ENCODE results near the gene RSKR.
"Not testable (repeated sequence)": the region's sequence is repeated elsewhere in the genome, so short reads cannot be mapped to it uniquely, and the experiment has no call there.

Gene RSKR

DNA sequence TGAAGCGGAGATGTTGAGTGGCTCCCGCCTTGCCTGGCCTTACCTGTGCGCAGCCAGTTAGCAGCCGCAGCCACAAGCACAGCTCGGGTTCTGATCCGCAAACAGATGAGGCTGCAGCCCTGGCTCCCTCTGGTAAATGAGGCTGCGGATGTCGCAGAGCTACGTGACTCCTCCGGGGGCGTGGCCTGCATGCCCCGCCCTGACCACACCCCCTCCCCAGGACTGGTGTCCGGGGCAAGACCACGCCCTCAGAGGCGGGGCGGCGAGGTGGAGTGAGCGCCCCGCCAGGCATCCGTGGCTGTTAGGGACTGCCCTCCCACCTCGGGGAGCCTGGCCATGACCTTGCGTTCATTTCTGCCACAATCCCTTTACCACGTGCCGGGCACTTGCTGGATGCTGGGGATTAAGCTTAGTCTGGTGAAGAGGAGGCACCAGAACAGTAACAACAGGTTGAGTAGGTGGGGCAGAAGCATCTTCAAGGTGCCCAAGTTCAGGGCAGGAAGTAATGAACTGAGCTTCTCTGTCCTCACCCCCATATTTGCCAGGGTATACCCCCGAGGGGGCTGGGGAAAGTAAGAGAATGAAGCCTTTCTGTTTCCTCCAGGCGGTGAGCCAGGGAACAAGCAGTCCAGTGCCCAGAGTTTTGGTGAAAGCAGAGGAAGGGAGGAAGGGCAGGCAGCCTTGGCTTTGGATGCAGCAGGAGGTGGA is 37.1 kb downstream of the RSKR start, which contains the start of gene ALDOC:
Gene ALDOC (minus strand): TSS at position 138 of the 708 bp plus-strand sequence. CDS start 1,363 bp downstream, outside the sequence.
- peak; percentile 37 for DNase-seq

DNA sequence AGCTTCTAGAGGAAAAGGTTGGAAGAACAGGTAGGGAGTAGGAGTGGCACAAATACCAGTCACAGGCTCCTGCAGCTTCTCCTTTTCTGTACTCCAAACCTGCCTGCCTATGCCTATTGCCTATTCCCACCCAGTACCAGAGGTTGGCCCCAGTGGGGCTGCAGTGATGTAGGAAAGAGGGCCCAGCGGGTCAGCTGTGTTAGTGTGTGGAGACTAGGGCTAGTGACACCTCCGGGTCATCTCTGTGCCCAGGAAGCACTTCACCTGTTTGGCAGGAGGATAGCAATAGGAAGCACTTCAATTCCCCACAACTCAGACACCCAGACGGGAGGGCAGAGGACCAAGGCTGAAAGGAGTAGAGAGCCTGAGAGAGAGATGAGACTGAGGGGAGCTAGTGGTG is 38.0 kb downstream of the RSKR start:
- not testable (repeated sequence) for DNase-seq

DNA sequence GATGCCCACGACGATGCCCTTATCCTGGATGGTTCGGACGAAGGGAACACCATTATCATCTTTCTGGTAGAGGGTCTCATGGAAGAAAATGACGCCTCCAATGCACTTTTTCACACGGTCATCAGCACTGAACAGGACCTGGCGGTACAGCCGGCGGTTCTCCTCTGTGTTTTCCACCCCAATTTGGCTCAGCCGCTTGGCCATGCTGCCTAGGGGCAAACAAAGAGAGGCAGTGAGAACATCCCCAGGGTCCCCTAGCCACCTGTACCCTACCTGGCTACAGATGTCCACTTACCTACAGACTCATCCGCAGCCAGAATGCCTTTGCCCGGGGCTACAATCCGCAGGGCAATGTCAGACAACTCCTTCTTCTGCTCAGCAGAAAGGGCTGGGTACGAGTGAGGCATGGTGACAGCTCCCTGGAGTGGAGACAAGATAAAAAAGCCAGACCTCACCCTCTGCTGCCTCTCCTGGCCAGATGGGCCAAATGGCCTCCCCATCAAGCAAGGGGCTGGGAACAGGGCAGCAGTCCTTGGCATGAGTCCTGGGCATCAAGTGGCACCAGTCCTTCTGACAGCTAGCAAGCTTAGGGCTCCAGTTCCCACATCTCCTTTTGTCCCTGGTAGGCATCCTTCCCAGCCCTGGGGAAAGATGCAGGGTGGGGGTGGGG is 38.7 kb downstream of the RSKR start:
- DNase-seq = no peak

DNA sequence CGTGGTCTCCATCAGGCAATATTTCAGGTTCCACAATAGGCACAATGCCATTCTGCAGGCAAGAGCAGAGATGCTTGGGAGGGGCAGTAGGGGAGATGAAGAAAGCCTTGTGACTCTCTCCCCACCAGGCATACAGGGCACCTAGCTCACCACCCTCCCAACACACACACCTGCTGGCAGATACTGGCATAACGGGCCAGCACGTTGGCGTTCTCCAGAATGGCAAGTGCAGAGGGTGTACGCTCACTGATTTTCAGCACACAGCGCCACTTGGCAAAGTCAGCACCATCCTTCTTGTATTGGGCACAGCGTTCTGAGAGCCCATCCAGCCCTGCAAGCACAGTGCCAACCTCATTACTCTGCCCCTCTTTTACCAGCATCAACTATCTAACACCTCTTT is 39.5 kb downstream of the RSKR start:
- DNase-seq = no peak

DNA sequence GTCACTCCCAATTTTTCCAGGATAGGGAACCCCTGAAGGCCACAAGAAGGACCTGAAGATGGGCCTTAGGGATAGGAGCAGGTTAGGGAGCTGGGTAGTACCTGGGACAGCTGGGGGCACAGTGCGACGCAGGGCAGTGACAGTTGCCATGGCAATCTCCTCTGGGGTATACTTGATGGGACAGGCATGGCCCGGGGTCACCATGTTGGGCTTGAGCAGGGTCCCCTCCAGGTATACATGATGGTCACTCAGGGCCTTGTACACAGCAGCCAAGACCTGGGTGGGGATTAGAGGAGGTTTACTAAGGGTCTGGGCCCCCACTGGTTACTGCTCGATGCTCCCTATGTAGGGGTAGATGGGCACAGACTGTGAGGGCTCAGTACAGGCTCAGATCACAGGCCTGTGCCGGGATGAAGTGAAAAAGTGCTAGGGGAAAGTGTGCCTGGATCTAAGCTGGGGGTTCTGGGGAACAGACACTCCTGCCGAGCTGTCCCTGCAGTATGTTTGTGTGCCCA is 40.0 kb downstream of the RSKR start:
- no peak for DNase-seq

DNA sequence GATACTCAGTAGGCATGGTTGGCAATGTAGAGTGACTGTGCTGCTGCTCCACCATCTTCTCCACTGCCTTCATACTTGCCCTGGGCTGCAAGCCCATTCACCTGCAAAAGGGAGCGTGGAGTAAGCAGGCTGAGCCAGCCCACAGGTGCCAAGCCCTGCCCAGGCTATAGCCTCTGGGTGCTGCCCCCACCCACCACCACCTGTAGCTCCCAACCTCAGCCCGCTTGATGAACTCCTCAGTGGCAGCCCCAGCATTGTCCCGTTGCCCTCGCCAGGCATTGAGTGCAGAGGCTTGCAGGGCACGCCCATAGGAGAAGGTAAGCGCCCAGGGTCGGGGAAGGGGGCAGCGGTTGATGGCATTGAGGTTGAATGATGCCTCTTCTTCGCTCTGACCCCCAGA is 40.5 kb downstream of the RSKR start:
- no peak for DNase-seq

DNA sequence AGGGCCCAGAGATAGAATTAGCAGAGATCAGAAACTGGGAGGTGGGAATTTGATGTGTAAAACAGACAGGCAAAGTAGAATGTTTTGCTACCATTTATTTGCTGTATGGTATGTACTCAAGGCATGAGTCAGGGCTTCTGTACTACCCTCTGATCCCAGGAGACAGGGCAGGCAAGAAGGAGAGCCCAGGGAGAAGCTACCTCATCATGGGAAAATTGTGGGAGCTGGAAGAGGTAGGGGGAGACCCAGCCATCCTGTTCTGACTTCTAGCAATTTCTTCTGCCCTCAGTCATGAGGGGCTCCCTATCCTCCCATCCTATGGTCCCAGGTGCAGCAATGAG is 41.0 kb downstream of the RSKR start:
- no peak for DNase-seq

DNA sequence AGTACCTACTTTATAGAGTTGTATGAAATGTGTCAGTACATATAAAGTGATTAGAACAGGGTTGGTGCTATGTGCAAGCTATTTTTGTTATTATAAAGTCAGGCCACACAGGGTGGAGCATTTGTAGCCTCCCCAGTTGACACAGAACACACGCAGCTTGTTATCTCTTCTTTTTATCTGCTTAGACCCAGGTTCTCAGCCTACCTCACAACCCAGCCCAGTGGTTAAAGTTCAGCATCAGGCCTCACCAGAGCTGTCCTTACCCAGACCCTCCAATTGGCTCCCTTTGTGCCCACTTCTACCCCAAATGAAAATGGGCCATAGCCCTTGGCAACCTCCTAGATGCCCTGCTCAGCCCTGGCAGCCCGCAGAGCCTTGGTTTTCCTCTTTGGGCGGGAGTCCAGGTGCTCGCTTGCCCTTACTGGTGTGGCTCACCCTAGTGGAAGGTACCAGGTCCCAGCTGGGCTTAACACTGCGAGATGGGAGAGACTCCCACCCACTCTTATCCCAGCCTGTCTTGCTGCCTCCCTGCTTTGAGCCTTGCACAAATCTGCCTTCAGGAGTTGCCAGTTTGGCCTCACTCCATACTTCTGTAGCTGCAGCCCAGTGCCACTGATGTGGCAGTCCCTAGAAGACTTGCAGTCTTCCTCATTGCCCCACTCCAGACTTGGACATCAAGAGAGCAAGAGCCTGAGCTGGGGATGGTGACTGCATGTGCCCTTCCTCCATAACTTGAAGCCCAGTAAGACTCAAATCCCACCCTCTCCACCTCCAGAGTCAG is 41.5 kb downstream of the RSKR start:
- DNase-seq = no peak

DNA sequence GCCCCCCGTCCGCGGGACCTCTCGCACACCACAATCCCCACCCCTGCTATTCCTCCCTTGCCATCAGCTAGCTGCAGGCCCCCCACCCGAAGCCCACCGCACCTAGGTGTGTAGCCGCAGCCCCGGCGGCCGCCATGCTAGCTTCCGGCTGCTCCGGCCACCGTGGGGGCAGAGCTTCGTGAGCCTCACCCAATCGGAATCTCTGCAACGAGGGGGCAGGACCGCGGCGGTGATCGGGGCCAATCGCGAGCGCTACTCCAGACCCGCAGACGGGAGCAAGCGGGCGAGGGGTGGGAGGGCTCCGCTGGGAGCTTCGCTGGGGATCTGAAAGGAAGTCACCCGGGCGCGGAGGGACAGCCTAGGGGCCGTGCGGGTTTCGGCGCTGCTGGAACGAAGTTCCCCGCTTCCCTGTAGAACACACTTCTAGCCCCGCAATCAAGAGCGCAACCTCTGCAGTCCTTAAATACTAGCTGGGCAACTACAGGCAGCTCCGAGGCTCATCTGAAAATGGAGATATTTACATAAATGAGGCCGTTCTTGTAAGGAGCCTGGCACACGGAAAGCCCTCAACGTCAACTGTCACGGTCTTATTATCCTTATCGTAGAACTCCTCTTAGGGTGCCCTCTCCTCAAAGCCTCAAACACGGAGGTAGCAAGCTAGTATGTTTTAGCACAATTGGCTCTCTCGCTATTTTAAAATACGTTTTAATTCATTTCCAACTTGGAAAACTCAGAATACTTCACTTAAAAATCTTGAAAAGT is 42.4 kb downstream of the RSKR start, which contains the start of gene PIGS:
Gene PIGS (minus strand): TSS at position 164 of the 762 bp plus-strand sequence. CDS start 28 bp downstream, at position 136.
- DNase-seq = peak; percentile 91

DNA sequence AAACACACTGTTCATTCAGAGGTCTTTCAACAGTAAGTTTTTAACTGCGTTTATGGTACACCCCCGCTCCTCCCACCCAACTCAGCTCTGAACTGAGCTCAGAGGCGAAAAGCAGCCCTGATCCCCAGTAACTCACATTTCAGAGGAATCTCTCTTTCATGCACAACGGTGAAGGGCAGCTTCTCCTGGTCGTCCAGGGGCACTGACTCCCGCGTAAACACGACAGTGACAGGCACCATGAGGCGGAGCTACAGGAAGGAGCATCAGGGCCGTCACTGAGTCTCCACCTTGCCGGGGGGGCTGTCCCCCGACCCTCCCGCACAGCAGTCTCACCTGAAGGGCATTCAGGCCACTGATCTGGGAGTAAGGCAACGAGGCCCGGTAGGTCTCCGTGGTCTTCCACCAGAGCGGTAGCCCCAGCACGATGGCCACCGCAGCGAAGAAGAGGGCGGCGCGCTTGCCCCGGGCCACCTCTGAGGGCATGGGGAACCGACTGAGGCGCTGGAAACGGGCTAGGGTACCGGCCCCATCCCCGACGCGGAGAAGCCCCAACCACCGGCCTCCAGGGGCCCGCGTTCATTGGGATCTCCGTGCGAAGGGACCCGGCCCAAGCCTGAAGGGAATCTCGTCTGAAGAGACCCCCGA is 43.1 kb downstream of the RSKR start:
- peak; percentile 43 for DNase-seq

DNA sequence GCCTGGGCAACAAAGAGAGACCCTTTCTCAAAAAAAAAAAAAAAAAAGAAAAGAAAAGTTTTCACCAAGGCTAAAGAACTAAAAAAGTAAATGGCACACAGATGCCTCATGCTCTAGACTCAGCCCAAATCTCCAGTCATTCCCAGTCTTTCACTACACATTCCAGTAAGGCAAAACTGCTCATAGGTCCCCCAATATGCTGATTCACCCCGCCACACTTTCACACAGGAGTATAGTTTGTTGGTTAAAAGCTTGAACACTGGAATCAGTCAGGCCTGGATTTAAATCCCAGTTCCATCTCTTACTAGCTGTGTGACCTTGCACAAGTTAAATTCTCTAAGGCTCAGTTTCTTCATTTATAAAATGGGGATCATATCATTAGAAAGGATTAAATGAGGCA is 44.5 kb downstream of the RSKR start:
- DNase-seq = no peak

DNA sequence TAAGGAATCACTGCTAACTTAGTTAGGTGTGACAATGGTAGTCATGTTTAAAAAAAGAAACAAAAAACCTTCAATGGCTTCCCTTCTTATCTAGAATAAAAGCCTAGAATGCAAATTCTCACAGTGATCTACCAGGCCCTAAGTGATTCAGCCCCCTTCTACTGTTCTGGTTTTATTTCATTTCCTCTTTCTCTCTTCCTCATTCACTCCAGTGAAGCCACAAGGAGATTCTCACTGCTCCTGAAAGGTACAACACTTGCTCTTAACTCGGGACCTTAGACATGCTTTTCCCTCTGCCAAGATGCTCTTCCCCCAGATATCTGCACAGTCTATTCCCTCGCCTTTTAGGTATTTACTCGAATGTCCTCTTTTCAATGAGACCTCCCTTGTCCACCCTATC is 46.4 kb downstream of the RSKR start:
- no peak for DNase-seq

DNA sequence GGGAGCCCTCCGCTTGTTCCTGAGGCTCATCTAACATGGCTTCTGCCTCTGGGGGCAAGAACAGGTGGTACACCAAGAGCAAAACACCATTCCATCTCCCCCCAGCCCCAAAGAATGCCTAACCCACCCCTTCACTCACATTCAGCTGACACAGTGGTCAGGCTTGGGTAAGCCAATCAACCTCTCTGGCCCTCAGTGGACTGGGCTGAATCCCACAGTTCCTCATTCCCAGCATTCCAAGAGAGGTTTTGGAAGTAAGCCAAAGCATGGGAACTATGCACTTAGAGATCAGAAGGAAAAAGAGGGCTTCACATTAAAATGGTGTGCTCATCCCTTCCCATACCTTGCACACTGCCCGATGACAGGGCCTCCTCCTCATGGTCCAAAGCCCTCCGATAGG is 50.5 kb downstream of the RSKR start:
- DNase-seq = no peak
